GM19463 (cell line): ENCODE measurements around the gene SH3BP1.
"Not testable (repeated sequence)": the region's sequence is repeated elsewhere in the genome, so short reads cannot be mapped to it uniquely, and the experiment has no call there.

Source experiments
- ATAC-seq: cut with Tn5 transposase; IDR thresholded peaks from one replicate; pipeline ENCODE4 v1.9.1; 2021; ENCODE audit warnings: mild to moderate bottlenecking, moderate library complexity; ENCODE audit not compliant: unreplicated experiment

Gene SH3BP1

GRCh38 chr22:37633089-37633624 is 6.3 kb upstream of the SH3BP1 start:
- ATAC-seq = peak; percentile 52

- peak; percentile 53 for ATAC-seq
These were observed 5.6 kb upstream of the SH3BP1 start for GRCh38 chr22:37633625-37634416.

GRCh38 chr22:37634417-37634924 is 5.0 kb upstream of the SH3BP1 start:
- ATAC-seq = no peak

GRCh38 chr22:37635157-37635556 is 4.3 kb upstream of the SH3BP1 start:
- no peak for ATAC-seq

GRCh38 chr22:37636186-37636948 is 3.1 kb upstream of the SH3BP1 start:
- ATAC-seq = no peak

GRCh38 chr22:37636949-37637273 is 2.6 kb upstream of the SH3BP1 start:
- no peak for ATAC-seq

GRCh38 chr22:37638391-37639069 is 939 bp upstream of the SH3BP1 start:
- ATAC-seq = no peak

GRCh38 chr22:37639771-37640590 is 512 bp downstream of the SH3BP1 start:
- no peak for ATAC-seq

GRCh38 chr22:37640591-37641560 is 1.4 kb downstream of the SH3BP1 start:
- no peak for ATAC-seq

- no peak for ATAC-seq
These were observed 2.1 kb downstream of the SH3BP1 start for GRCh38 chr22:37641561-37641949.

- ATAC-seq = no peak
These were observed 3.9 kb downstream of the SH3BP1 start for GRCh38 chr22:37643225-37643847.

GRCh38 chr22:37647317-37647716 is 7.8 kb downstream of the SH3BP1 start:
- no peak for ATAC-seq

GRCh38 chr22:37647928-37648327 is 8.5 kb downstream of the SH3BP1 start:
- ATAC-seq = no peak

GRCh38 chr22:37650463-37651136 is 11.1 kb downstream of the SH3BP1 start:
- ATAC-seq = no peak

GRCh38 chr22:37654563-37655251 is 15.2 kb downstream of the SH3BP1 start:
- no peak for ATAC-seq

GRCh38 chr22:37655252-37655563 is 15.7 kb downstream of the SH3BP1 start:
- no peak for ATAC-seq

- ATAC-seq = not testable (repeated sequence)
These were observed 17.1 kb downstream of the SH3BP1 start for GRCh38 chr22:37656583-37656982.

- no peak for ATAC-seq
These were observed 18.2 kb downstream of the SH3BP1 start for GRCh38 chr22:37657590-37658132.
